Measurements from ENCODE around the gene PRPH2. TPM values are rescaled to one million over a fixed set of nuclear protein-coding genes. Genes with fewer than 3 reads are reported as not detected.

The PRPH2 gene
- total and polyA plus RNA-seq, 2 experiments from 2014 or later: not detected

DNA sequence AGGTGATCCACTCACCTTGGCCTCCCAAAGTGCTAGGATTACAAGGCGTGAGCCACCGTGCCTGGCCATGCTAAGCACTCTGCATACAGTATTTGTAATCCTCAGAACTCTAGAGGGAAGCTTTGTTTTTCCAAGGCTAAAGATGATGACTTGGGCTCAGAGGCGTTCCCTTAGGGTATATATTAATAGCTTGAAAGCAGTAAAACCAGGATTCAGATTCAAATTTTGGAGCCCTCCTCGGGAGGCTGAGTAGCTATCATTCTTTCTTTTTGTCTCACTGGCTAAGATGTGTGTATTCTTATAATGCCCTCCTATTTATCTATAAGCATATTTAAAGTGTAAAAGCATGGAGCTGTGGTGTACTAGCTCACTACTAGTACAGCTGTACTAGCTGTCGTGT is 68.5 kb downstream of the PRPH2 start:
- DNase-seq (ENCODE audit: low spot score): no peak
- H3K9me3 ChIP-seq (ENCODE audit: low read depth): no peaks in the 10 kb centered on the region
- no peak overlapping the region for H3K27ac ChIP-seq
- no peak overlapping the region for H2AFZ ChIP-seq
- 89% methylated on average over 5 of the region's 5 CpGs for WGBS (ENCODE audit: low lambda C conversion rate, missing lambda C conversion rate)
- no peaks in the 10 kb centered on the region for H3K36me3 ChIP-seq (replicated peaks; ENCODE audit: insufficient read depth, low read depth)
- no peak overlapping the region for H3K4me3 ChIP-seq
- no peak overlapping the region for H3K4me2 ChIP-seq
- no peaks in the 10 kb centered on the region for H4K20me1 ChIP-seq (ENCODE audit: insufficient read depth, poor library complexity, severe bottlenecking)
- H3K27me3 ChIP-seq: no peaks in the 10 kb centered on the region
- no peaks in the 10 kb centered on the region for H3K4me1 ChIP-seq (ENCODE audit: insufficient read depth)
- H3K79me2 ChIP-seq: no peaks in the 10 kb centered on the region
- no peaks in the 10 kb centered on the region for H3K9me2 ChIP-seq (replicated peaks; ENCODE audit: insufficient read depth)
- TF ChIP-seq, protein P1, sequence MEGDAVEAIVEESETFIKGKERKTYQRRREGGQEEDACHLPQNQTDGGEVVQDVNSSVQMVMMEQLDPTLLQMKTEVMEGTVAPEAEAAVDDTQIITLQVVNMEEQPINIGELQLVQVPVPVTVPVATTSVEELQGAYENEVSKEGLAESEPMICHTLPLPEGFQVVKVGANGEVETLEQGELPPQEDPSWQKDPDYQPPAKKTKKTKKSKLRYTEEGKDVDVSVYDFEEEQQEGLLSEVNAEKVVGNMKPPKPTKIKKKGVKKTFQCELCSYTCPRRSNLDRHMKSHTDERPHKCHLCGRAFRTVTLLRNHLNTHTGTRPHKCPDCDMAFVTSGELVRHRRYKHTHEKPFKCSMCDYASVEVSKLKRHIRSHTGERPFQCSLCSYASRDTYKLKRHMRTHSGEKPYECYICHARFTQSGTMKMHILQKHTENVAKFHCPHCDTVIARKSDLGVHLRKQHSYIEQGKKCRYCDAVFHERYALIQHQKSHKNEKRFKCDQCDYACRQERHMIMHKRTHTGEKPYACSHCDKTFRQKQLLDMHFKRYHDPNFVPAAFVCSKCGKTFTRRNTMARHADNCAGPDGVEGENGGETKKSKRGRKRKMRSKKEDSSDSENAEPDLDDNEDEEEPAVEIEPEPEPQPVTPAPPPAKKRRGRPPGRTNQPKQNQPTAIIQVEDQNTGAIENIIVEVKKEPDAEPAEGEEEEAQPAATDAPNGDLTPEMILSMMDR (IDR thresholded peaks at IDR 0.05; ENCODE audit: poor library complexity): no peak
- no peak for TF ChIP-seq EZH2phosphoT487 (IDR thresholded peaks at IDR 0.05; ENCODE audit: low read depth, severe bottlenecking, unreplicated experiment)
- no peak for TF ChIP-seq EZH2 (IDR thresholded peaks at IDR 0.05; ENCODE audit: borderline replicate concordance)

DNA sequence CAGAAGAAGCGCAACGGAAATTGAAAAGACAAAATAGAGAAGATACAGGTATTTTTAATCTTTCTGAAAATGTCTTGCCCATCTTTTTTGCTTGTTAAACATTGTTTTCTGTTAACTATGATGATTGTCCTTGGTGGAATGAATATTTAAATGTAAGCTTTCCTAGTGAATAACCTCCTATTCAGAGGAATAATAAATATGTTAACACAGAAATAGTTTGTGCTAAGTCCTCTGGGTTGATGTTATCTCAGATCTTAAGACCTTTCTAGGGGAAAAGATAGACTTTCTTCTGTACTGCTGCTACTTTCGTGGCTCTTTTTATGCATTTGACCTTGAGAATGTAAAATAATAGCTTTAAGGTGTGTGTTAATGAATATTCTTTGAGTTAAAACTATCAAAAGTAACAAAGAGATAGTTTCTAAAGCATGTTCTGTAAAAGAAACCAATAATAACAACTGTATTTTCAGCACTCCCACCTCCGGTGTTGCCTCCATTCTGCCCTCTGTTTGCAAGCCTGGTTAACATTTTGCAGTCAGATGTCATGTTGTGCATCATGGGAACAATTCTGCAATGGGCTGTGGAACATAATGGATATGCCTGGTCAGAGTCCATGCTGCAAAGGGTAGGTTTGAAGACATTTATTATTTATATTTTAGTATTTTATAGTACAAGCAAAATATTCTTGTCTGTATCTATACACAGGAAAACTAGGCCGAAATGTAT is 70.2 kb downstream of the PRPH2 start:
- Histone ChIP-seq H3K79me2 (no peaks in the 10 kb centered on the region), H4K20me1 (ENCODE audit: insufficient read depth, poor library complexity, severe bottlenecking) (no peaks in the 10 kb centered on the region), H3K36me3 (replicated peaks; ENCODE audit: insufficient read depth, low read depth) (no peaks in the 10 kb centered on the region), H3K27me3 (no peaks in the 10 kb centered on the region), H3K27ac (no peak overlapping the region), H3K4me1 (ENCODE audit: insufficient read depth) (no peaks in the 10 kb centered on the region), H3K9me2 (replicated peaks; ENCODE audit: insufficient read depth) (no peaks in the 10 kb centered on the region), H3K4me3 (no peak overlapping the region), H3K4me2 (no peak overlapping the region), H2AFZ (no peak overlapping the region), H3K9me3 (ENCODE audit: low read depth) (no peaks in the 10 kb centered on the region)
- DNase-seq (ENCODE audit: low spot score): no peak
- 92% methylated on average over 5 of the region's 5 CpGs for WGBS (ENCODE audit: low lambda C conversion rate, missing lambda C conversion rate)
- TF ChIP-seq EZH2phosphoT487 (IDR thresholded peaks at IDR 0.05; ENCODE audit: low read depth, severe bottlenecking, unreplicated experiment) (no peak), EZH2 (IDR thresholded peaks at IDR 0.05; ENCODE audit: borderline replicate concordance) (no peak)
- TF ChIP-seq, protein P1 (IDR thresholded peaks at IDR 0.05; ENCODE audit: poor library complexity): no peak

Small RNAs within 50 kb of the gene (small RNA-seq; reads per million reads assigned to genes)
- not detected for gene RNU6-890P

Other genes starting within 250 kb of the PRPH2 start
- gene UBR2, start 158.6 kb downstream of the PRPH2 start, total RNA-seq: 24.4 and 25.8 TPM in 2 replicates
- gene UBR2, start 158.6 kb downstream of the PRPH2 start, polyA plus RNA-seq: 7.5 and 8.1 TPM in 2 replicates
- 28.9 and 30.2 TPM in 2 replicates for gene TBCC, start 23.5 kb upstream of the PRPH2 start, total RNA-seq
- 22.1 and 31.5 TPM in 2 replicates for gene TBCC, start 23.5 kb upstream of the PRPH2 start, polyA plus RNA-seq
- gene BICRAL, start 59.5 kb upstream of the PRPH2 start, total RNA-seq: 6.3 and 8.1 TPM in 2 replicates
- 2.1 and 3.1 TPM in 2 replicates for gene BICRAL, start 59.5 kb upstream of the PRPH2 start, polyA plus RNA-seq
- gene RPL7L1, start 157.0 kb upstream of the PRPH2 start, total RNA-seq: 94.9 and 111 TPM in 2 replicates
- 63.0 and 69.5 TPM in 2 replicates for gene RPL7L1, start 157.0 kb upstream of the PRPH2 start, polyA plus RNA-seq
- gene PTCRA, start 193.5 kb upstream of the PRPH2 start, total RNA-seq: not detected in 2 replicates
- gene PTCRA, start 193.5 kb upstream of the PRPH2 start, polyA plus RNA-seq: not detected in 2 replicates
- 53.8 and 71.8 TPM in 2 replicates for gene CNPY3, start 206.9 kb upstream of the PRPH2 start, total RNA-seq
- gene CNPY3, start 206.9 kb upstream of the PRPH2 start, polyA plus RNA-seq: 137 and 152 TPM in 2 replicates
- gene GNMT, start 238.2 kb upstream of the PRPH2 start, total RNA-seq: 4.4 and 6.5 TPM in 2 replicates
- 10.4 and 16.2 TPM in 2 replicates for gene GNMT, start 238.2 kb upstream of the PRPH2 start, polyA plus RNA-seq